Lower lobe of right lung (tissue), 2 donors: ENCODE results near the gene MAB21L4. TPM values are rescaled to one million over a fixed set of nuclear protein-coding genes. Genes with fewer than 3 reads are reported as not detected.

ENCODE experiments used
- ATAC-seq, 2 donors: fragments of 200-7000 bp; cut with Tn5 transposase; one replicate each; pipeline ENCODE4 v1.9.1; 2020 to 2022; ENCODE audit warnings: mild to moderate bottlenecking in 2 of 2, moderate library complexity in 2 of 2
- DNase-seq: peaks from one replicate; pipeline ENCODE4 v3.0.0-alpha.2; 2020
- H3K27ac ChIP-seq: fragments of 200-600 bp; one replicate; pipeline ENCODE4 v1.8.0; 2022
- H3K27me3 ChIP-seq: fragments of 200-600 bp; one replicate; pipeline ENCODE4 v1.8.0; 2022; ENCODE audit warnings: low read depth
- H3K36me3 ChIP-seq: fragments of 200-600 bp; one replicate; pipeline ENCODE4 v1.8.0; 2022; ENCODE audit warnings: mild to moderate bottlenecking
- H3K4me1 ChIP-seq: fragments of 200-600 bp; one replicate; pipeline ENCODE4 v1.8.0; 2022
- H3K4me3 ChIP-seq: fragments of 200-600 bp; one replicate; pipeline ENCODE4 v1.8.0; 2022; ENCODE audit warnings: mild to moderate bottlenecking
- H3K9me3 ChIP-seq: fragments of 200-600 bp; one replicate; pipeline ENCODE4 v1.8.0; 2022
- intact Hi-C: fragments of 100-400 bp; cut with DNase I; formaldehyde crosslinking; loops from one replicate; pipeline ENCODE4 v1.11.0; 2022
- total RNA-seq: library from RNA; stranded (reverse); fragmentation: NEBNext Ultra II Directional; extraction: Animal tissue kit (Norgen Biotek cat#: 25700); gene quantifications from one replicate; pipeline ENCODE4 v1.2.1, GENCODE V29; 2021
- TF ChIP-seq, protein P1 (sequence below): fragments of 200-600 bp; IDR thresholded peaks from one replicate; pipeline ENCODE4 v1.8.0; 2022; ENCODE audit warnings: antibody characterized with exemption, mild to moderate bottlenecking
- donor health status: DM: no; HTN: yes; CAD: no; lungs with severe emphysema.

The MAB21L4 gene
- total RNA-seq, 1 donor from 2014 or later = 17.0 TPM

DNA sequence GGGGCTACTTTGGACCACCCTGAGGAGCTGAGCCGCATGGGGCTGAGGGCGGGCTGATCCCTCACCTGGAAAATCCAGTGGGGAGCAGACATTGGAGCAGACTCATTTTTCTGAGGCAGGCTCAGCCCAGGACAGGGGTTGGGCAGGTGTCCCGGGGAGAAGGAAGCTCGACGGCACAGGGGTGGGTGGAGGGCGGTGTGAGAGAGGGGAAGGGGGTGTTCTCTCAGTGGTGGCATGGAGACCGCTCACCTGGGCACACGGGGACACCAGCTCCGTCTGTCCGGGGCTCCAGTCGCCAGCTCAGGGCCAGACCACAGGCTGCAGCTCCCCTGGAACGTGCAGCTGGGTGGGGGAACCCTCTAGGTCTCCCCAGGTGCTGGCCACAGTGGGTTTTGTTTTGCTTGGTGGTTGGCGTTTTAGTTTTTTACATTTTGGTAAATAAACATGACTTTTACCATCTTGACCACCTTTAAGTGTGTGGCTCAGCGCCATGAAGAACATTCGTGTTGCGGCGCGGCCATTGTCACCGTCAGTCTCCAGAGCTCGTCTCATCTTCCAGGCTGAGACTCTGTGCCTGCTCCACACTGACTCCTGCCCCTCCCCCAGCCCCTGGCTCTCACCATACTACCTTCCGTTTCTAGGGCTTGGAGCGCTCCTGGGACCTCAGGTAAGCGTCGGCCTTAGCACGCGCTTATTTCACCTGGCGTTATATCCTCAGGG is 4.3 kb upstream of the MAB21L4 start:
- Histone ChIP-seq H3K4me3 (no peak overlapping the region), H3K27me3 (no peaks in the 10 kb centered on the region), H3K9me3 (no peaks in the 10 kb centered on the region), H3K27ac (no peak overlapping the region), H3K4me1 (peaks cover 24% of the 10 kb centered on the region), H3K36me3 (no peaks in the 10 kb centered on the region)
- ATAC-seq (no peak), DNase-seq (peak; percentile 40)
- TF ChIP-seq, protein P1, sequence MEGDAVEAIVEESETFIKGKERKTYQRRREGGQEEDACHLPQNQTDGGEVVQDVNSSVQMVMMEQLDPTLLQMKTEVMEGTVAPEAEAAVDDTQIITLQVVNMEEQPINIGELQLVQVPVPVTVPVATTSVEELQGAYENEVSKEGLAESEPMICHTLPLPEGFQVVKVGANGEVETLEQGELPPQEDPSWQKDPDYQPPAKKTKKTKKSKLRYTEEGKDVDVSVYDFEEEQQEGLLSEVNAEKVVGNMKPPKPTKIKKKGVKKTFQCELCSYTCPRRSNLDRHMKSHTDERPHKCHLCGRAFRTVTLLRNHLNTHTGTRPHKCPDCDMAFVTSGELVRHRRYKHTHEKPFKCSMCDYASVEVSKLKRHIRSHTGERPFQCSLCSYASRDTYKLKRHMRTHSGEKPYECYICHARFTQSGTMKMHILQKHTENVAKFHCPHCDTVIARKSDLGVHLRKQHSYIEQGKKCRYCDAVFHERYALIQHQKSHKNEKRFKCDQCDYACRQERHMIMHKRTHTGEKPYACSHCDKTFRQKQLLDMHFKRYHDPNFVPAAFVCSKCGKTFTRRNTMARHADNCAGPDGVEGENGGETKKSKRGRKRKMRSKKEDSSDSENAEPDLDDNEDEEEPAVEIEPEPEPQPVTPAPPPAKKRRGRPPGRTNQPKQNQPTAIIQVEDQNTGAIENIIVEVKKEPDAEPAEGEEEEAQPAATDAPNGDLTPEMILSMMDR = no peak
- intact Hi-C loops = no loop called here

DNA sequence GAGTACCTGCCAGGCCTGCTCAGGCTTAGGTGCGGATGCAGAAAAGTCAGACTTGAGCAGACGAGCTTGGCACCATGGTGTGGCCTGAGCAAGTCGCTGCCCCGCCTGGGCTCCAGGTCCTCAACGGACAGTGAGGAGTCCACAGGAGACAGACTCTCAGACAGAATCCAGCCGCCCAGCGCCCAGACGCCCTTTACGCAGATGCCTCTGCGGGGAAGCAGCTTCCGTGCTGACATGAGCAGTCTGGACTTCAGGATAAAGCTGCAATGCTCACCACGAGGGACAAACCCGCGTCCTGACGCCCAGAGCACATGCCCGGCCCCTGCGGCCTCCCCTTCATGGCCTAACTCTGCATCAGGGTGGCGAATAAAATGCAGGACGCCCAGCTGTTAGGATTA is 3.5 kb upstream of the MAB21L4 start:
- Histone ChIP-seq H3K9me3 (no peaks in the 10 kb centered on the region), H3K27ac (no peak overlapping the region), H3K36me3 (no peaks in the 10 kb centered on the region), H3K27me3 (no peaks in the 10 kb centered on the region), H3K4me1 (peaks cover 24% of the 10 kb centered on the region), H3K4me3 (no peak overlapping the region)
- TF ChIP-seq, protein P1 = no peak
- DNase-seq (peak; percentile 44), ATAC-seq (no peak)
- intact Hi-C loops = no loop called here

DNA sequence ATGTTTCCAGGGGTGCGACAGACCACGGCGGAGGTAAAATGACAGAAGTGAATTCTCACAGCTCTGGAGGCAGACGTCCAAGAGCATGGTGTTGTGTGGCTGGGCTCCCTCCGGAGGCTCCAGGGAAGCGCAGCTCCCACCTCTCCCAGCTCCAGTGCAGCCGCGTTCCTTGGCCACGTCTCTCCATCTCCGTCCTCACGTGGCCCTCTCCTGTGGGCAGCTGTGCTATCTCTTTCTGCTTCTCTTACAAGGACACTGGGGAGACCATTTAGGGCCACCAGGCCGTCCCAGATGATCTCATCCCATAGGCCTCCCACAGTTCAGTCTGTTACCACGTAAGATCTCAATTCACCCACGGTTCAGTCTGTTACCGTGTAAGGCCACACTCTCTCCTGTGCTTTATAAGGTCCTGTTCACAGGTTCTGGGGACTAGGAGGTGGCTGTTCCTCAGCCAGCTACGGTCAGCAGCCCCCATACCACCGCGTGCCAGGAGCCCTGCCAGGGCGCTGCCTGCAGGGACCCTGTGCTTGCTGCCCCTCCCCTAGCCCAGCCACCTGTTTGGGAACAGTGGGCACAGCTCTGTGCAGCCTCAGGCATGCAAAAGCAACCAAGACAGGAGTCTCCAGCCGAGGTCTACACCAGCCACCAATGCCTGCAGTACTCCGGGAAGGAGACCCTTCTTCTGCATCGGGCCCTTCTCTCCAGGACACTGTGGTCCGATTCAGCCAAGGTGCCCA is 2.9 kb upstream of the MAB21L4 start:
- ATAC-seq (no peak), DNase-seq (peak; percentile 28)
- H3K27ac ChIP-seq = peak overlapping the region; percentile 78
- H3K4me3 ChIP-seq = no peak overlapping the region
- H3K36me3 ChIP-seq = no peaks in the 10 kb centered on the region
- H3K27me3 ChIP-seq = no peaks in the 10 kb centered on the region
- H3K9me3 ChIP-seq = no peaks in the 10 kb centered on the region
- peaks cover 24% of the 10 kb centered on the region for H3K4me1 ChIP-seq
- intact Hi-C loops = no loop called here
- TF ChIP-seq, protein P1 = no peak

DNA sequence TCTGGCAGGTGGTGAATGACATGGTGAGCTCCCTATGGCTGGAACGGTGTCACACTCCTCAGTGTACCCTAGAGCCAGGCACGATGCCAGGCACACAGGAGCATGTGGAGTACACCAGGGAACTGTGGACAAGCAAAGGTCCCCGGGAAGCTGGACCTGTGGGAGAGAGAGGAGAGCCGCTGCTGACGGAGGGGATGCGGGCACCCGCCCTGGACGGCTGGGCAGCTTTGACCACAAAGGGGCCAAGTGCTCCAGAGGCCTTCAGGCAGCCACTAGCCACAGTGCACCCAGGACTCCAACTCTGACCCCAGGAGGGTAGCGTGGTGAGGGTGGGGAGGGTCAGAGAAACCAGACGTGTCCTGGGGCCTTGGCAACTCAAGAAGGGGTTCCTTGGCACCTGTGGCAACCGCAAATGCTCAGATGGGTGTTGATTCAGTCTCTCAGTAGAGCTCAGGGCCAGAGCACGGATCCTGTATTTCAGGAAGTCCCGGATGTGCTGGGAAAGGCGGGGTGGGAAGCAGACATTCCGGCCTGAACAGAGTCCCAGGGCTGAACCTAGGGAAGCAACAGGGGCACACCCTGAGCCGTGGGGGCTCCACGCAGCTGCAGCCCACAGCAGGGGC is 2.3 kb upstream of the MAB21L4 start:
- TF ChIP-seq, protein P1 = no peak
- no peaks in the 10 kb centered on the region for H3K36me3 ChIP-seq
- no peaks in the 10 kb centered on the region for H3K27me3 ChIP-seq
- DNase-seq (no peak), ATAC-seq (peak; percentile 21 to 28)
- H3K4me3 ChIP-seq = no peak overlapping the region
- no peaks in the 10 kb centered on the region for H3K9me3 ChIP-seq
- intact Hi-C loops = no loop called here
- peaks cover 24% of the 10 kb centered on the region for H3K4me1 ChIP-seq
- H3K27ac ChIP-seq = peak overlapping the region; percentile 78

DNA sequence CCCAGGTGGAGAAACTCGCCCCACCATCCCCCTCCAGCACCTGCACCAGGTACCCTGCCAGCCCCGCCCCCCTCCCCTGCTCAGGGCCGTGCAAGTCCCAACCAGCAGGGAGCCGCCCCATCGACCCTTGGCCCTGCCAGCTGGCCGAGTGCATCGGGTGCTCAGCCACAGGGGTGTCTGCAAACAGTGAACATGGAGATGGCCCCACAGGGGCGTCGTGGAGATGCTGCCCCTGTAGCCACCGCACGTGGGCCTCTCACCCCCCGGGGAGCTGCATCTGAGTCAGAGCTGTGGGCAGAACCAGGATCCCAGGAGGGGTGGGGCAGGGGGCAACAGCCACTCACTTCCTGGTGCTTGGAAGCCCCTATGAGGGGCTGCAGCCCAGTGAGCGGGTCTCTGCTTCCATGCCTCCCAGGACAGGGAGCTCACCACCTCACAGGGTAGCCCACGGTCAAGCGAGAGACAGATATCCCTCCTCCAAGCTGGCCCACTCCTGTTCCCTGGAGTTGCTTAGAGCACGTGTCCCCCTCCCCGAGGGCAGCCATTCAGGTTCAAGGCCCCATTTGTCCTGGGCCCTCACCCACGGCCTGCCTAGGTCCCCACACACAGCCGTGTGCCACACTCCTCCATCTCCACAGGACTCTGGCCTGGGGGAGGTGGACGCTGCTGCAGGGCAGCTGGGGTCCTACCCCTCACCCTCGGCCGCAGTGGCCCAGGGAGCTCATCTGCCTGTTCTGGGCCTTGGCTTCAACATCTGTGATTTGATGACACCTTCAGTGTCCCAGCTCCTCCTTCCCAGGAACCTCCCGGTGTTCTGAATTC is 1.1 kb upstream of the MAB21L4 start:
- intact Hi-C loops = no loop called here
- H3K36me3 ChIP-seq = no peaks in the 10 kb centered on the region
- H3K4me3 ChIP-seq = no peak overlapping the region
- H3K9me3 ChIP-seq = no peaks in the 10 kb centered on the region
- peak overlapping the region; percentile 58 for H3K27ac ChIP-seq
- DNase-seq (no peak), ATAC-seq (peak; percentile 35 to 36)
- no peaks in the 10 kb centered on the region for H3K27me3 ChIP-seq
- H3K4me1 ChIP-seq = peaks cover 24% of the 10 kb centered on the region
- TF ChIP-seq, protein P1 = no peak
